Astrocyte (in vitro differentiated cells and primary cell): ENCODE data around the gene ASB18.

Experiments used
- CTCF ChIP-seq: IDR thresholded peaks from 2 replicates; pipeline ENCODE4 v1.5.1; 2011; ENCODE audit warnings: low read depth, mild to moderate bottlenecking, inconsistent platforms, low read length, moderate library complexity; ENCODE audit not compliant: insufficient read depth
- EZH2 ChIP-seq: IDR thresholded peaks from 2 replicates; pipeline ENCODE4 v1.6.1; 2012; ENCODE audit warnings: mild to moderate bottlenecking, low read length, inconsistent platforms; ENCODE audit not compliant: insufficient read depth

- TF ChIP-seq CTCF = no peak
- TF ChIP-seq EZH2 = no peak
Observed at GRCh38 chr2:236146436-236146835, 117.8 kb downstream of the ASB18 start.
